Caco-2 (cell line): ENCODE measurements around the gene APOBR. TPM values are rescaled to one million over a fixed set of nuclear protein-coding genes. Genes with fewer than 3 reads are reported as not detected.

ENCODE experiments used
- BruUV-seq: library from RNA; stranded (reverse); fragments of 400-500 nt; replicated peaks from 2 replicates; lab custom pipeline; 2021; lab: Mats Ljungman, UMichigan
- CTCF ChIA-PET: fragments of 300-600 bp; sonication (Branson Sonifier 250); formaldehyde crosslinking; loops from one replicate; lab custom pipeline; 2022; ENCODE audit warnings: antibody characterized with exemption; lab: Charles Lee
- POLR2A ChIA-PET: fragments of 300-600 bp; sonication (Branson Sonifier 250); formaldehyde crosslinking; loops from one replicate; lab custom pipeline; 2022; ENCODE audit warnings: antibody characterized with exemption; lab: Charles Lee
- DNase-seq, 2 experiments: peaks; one replicate each; pipeline versions ENCODE4 v3.0.0 to v3.0.0-alpha.2; 2020 to 2022
- H3K27me3 ChIP-seq: replicated peaks from 2 replicates; pipeline ENCODE4 v1.6.0; 2011; ENCODE audit warnings: low read length; ENCODE audit not compliant: control insufficient read depth, insufficient read depth
- H3K36me3 ChIP-seq: 2 replicates; pipeline ENCODE4 v1.5.1; 2011; ENCODE audit warnings: low read length; ENCODE audit not compliant: control insufficient read depth, insufficient read depth
- H3K4me1 ChIP-seq: fragments of 250-450 bp; sonication (Bioruptor Pico); 2 replicates; pipeline ENCODE4 v1.5.1; 2020; ENCODE audit warnings: mild to moderate bottlenecking
- H3K4me3 ChIP-seq: 2 replicates; pipeline ENCODE4 v1.5.1; 2011; ENCODE audit warnings: low read depth, mild to moderate bottlenecking, control low read depth, low read length
- H3K9me3 ChIP-seq: fragments of 250-450 bp; sonication (Bioruptor Pico); 2 replicates; pipeline ENCODE4 v1.5.1; 2020; ENCODE audit warnings: mild to moderate bottlenecking, moderate library complexity
- H3K27ac Mint-ChIP-seq: one replicate; pipeline ENCODE4 v1.8.0; 2022; ENCODE audit warnings: mixed read lengths; ENCODE audit not compliant: unreplicated experiment
- H3K27me3 Mint-ChIP-seq: one replicate; pipeline ENCODE4 v1.8.0; 2022; ENCODE audit warnings: mixed read lengths; ENCODE audit not compliant: insufficient read depth, unreplicated experiment
- H3K36me3 Mint-ChIP-seq: one replicate; pipeline ENCODE4 v1.8.0; 2022; ENCODE audit warnings: mild to moderate bottlenecking, mixed read lengths; ENCODE audit not compliant: insufficient read depth, unreplicated experiment
- H3K4me1 Mint-ChIP-seq: one replicate; pipeline ENCODE4 v1.8.0; 2022; ENCODE audit warnings: low read depth, mixed read lengths; ENCODE audit not compliant: unreplicated experiment
- H3K4me3 Mint-ChIP-seq: one replicate; pipeline ENCODE4 v1.8.0; 2022; ENCODE audit warnings: mild to moderate bottlenecking, moderate library complexity, mixed read lengths; ENCODE audit not compliant: unreplicated experiment
- H3K9me3 Mint-ChIP-seq: one replicate; pipeline ENCODE4 v1.8.0; 2022; ENCODE audit warnings: mixed read lengths; ENCODE audit not compliant: unreplicated experiment
- CTCF ChIP-seq, 2 experiments: fragments of 200-600 bp in 1 of 2; IDR thresholded peaks; 1 replicate in 1 of 2; 2 replicates in 1 of 2; pipeline versions ENCODE4 v1.5.1 to v1.8.0; 2011 to 2022; ENCODE audit warnings: antibody characterized with exemption in 1 of 2, control low read depth in 1 of 2, inconsistent platforms in 1 of 2, low read depth in 1 of 2, low read length in 1 of 2, mild to moderate bottlenecking in 1 of 2, moderate library complexity in 1 of 2; ENCODE audit not compliant: insufficient read depth in 1 of 2, severe bottlenecking in 1 of 2, unreplicated experiment in 1 of 2
- intact Hi-C: fragments of 100-400 bp; cut with micrococcal nuclease; formaldehyde crosslinking; loops from one replicate; pipeline ENCODE4 v1.10.0; 2022; ENCODE audit not compliant: unreplicated experiment
- total RNA-seq: library from RNA; stranded (reverse); gene quantifications from 2 replicates; pipeline ENCODE4 v1.2.3, GENCODE V29; 2022

The APOBR gene
- total RNA-seq, 1 experiment from 2014 or later: 0.61 TPM

GRCh38 chr16:28495098-28495793 lies 803 bp downstream of the APOBR start:
- TF ChIP-seq CTCF (IDR thresholded peaks at IDR 0.05; ENCODE audit: insufficient read depth in 1 of 2, low read depth in 1 of 2, low read length in 1 of 2, severe bottlenecking in 1 of 2, unreplicated experiment in 1 of 2): no peak

GRCh38 chr16:28495795-28496749 lies 1.6 kb downstream of the APOBR start:
- peaks cover 9% of the 10 kb centered on the region for H3K4me1 Mint-ChIP-seq
- TF ChIP-seq CTCF (IDR thresholded peaks at IDR 0.05; ENCODE audit: insufficient read depth in 1 of 2, low read depth in 1 of 2, low read length in 1 of 2, severe bottlenecking in 1 of 2, unreplicated experiment in 1 of 2): no peak
- H3K27me3 ChIP-seq: no peaks in the 10 kb centered on the region
- no peaks in the 10 kb centered on the region for H3K9me3 ChIP-seq
- H3K9me3 Mint-ChIP-seq: no peaks in the 10 kb centered on the region
- H3K27ac Mint-ChIP-seq: no peak overlapping the region
- CTCF ChIA-PET: no interaction called here
- H3K4me1 ChIP-seq: no peaks in the 10 kb centered on the region
- no TSS peak for BruUV-seq
- no peak for DNase-seq
- POLR2A ChIA-PET: no interaction called here
- peaks cover 15% of the 10 kb centered on the region for H3K36me3 Mint-ChIP-seq
- H3K4me3 Mint-ChIP-seq: no peak overlapping the region
- peaks cover 6% of the 10 kb centered on the region for H3K27me3 Mint-ChIP-seq
- no peaks in the 10 kb centered on the region for H3K36me3 ChIP-seq
- no peak overlapping the region for H3K4me3 ChIP-seq
- intact Hi-C loops: no loop called here

More at GRCh38 chr16:28495098-28495793, 803 bp downstream of the APOBR start:
- Mint-ChIP-seq H3K27me3 (peaks cover 6% of the 10 kb centered on the region), H3K4me1 (peaks cover 9% of the 10 kb centered on the region), H3K9me3 (no peaks in the 10 kb centered on the region), H3K4me3 (no peak overlapping the region), H3K27ac (no peak overlapping the region), H3K36me3 (peaks cover 15% of the 10 kb centered on the region)
- no peaks in the 10 kb centered on the region for H3K36me3 ChIP-seq
- no peaks in the 10 kb centered on the region for H3K27me3 ChIP-seq
- DNase-seq: no peak
- intact Hi-C loops: no loop called here
- ChIA-PET CTCF (no interaction called here), POLR2A (no interaction called here)
- H3K9me3 ChIP-seq: no peaks in the 10 kb centered on the region
- H3K4me3 ChIP-seq: no peak overlapping the region
- no TSS peak for BruUV-seq
- no peaks in the 10 kb centered on the region for H3K4me1 ChIP-seq

DNA sequence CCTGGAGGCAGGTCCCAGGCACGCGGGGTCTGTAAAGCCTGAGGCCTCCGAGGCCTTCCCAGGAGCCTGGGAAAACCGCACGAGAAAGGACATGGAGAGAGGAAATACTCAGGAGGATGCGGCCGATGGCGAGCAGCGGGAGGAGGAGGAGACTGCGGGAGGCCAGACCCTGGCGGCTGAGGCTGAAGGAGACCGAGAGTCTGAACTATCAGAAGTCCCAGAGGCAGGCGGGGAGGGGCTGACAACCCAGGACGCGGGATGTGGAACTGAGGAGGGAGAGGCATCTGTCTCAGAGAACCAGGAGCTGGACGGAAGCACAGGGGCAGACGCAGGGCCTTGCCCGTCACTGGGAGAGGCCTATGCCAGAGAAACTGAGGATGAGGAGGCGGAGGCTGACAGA lies 2.4 kb downstream of the APOBR start:
- peaks cover 9% of the 10 kb centered on the region for H3K4me1 Mint-ChIP-seq
- CTCF ChIA-PET: no interaction called here
- peaks cover 10% of the 10 kb centered on the region for H3K36me3 Mint-ChIP-seq

More for the DNA sequence above, 2.4 kb downstream of the APOBR start:
- intact Hi-C loops: no loop called here
- peaks cover 6% of the 10 kb centered on the region for H3K27me3 Mint-ChIP-seq
- H3K4me3 Mint-ChIP-seq: no peak overlapping the region
- no peaks in the 10 kb centered on the region for H3K36me3 ChIP-seq
- H3K4me3 ChIP-seq: no peak overlapping the region
- no peak for TF ChIP-seq CTCF (IDR thresholded peaks at IDR 0.05; ENCODE audit: insufficient read depth in 1 of 2, low read depth in 1 of 2, low read length in 1 of 2, severe bottlenecking in 1 of 2, unreplicated experiment in 1 of 2)
- no peaks in the 10 kb centered on the region for H3K9me3 Mint-ChIP-seq
- no peaks in the 10 kb centered on the region for H3K9me3 ChIP-seq
- POLR2A ChIA-PET: no interaction called here
- H3K4me1 ChIP-seq: no peaks in the 10 kb centered on the region
- no peaks in the 10 kb centered on the region for H3K27me3 ChIP-seq
- H3K27ac Mint-ChIP-seq: no peak overlapping the region
- no peak for DNase-seq
- BruUV-seq: no TSS peak
